HG02870 (cell line): ENCODE measurements around the gene CPVL.
A peak's percentile ranks its signal among the peaks of the same experiment; 100 is the strongest.
"Not testable (repeated sequence)": the region's sequence is repeated elsewhere in the genome, so short reads cannot be mapped to it uniquely, and the experiment has no call there.

Experiments
- ATAC-seq: cut with Tn5 transposase; IDR thresholded peaks from one replicate; pipeline ENCODE4 v1.9.1; 2021; ENCODE audit warnings: mild to moderate bottlenecking, moderate library complexity; ENCODE audit not compliant: unreplicated experiment

The CPVL gene

DNA sequence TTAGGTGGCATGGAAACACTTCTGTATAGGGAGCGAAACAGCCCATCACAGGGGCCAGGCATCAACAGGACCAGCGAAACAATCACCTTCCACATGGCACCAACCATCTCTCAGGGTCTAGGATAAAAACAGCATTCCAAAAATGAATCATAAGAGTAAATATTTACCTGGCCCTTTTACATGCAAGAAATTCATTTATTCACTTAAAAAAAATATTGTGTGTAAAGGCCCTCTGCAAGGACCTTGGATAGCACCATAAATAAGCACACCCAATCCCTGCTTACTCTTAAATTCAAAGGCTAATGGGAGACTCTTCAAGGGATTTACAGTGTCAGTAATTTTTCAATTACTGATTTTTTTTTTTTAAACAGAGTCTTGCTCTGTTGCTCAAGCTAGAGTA is 25.4 kb downstream of the CPVL start:
- no peak for ATAC-seq

DNA sequence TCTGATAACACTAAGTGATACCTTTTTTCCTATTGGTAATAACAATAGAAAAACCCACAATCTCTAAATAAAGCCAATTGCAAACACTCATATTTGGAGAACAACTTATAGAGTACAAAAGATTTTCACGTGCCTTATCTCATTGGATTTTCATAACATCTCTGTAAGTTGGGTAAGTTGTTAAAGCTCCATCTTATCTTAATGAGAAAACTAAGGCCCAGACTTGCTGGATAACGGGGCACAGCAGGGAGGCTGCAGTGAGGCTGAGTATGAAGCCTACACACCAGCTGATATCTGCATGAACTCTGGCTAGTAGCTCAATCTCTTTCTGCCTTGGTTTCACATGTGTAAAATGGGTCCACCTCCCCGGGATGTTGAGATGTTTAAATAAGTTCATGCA is 26.8 kb downstream of the CPVL start:
- ATAC-seq, result no peak

DNA sequence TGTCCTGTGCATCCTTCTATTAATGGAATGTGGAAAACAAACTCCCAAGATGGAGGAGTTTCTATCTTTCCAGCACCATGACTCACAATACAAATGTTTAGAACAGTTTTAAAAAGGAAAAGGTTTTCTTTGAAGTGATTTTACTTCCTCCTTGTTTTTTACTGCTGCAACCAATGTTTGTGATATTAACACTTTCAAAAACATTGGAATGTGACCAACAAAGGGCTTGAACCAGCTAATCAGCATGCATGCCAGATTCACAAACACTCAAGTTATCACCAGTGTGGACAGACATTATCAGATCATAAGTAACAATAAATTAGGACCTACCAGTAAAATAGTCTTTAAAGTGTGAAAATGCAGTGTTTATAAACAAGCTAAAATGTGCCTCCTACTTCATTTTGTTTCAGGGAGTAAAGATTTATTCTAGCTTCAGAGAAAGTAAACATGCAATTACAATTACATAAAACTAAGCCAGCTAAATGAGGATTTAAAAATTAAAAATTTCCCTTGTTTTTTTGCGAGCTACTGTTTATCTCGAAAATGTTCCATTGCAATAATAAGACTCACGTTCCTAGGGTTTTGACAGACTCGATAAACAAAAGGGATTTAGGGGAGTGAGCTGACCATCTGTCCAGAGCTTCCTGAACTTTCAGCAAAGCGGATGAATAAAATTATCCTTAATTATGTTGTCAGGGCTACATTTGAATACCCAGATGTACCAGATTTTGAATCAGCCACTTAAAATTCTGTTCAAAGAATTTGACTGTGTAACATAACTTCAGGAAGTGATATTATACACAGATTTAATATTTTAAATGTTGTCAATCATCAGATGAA is 29.8 kb downstream of the CPVL start:
- ATAC-seq, result no peak

DNA sequence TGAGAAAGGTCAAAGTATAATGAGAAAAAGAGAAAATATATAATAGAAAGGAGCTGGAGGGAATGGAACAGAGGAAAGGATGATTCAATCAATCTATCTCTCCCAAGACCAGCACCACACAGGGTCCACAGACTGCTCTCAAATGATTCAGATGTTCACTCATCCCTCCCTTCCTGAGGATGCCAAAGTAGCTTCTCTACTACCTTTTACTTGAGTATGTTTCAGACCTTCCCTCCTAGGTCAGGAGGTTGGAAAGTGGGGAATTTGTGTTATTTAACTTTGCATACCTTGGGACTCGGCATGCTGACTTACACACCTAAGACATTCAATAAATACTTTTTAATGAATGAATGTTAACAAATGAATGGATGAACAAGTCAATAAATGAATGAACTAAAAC is 30.6 kb downstream of the CPVL start:
- ATAC-seq, result no peak

- no peak for ATAC-seq
Observed at GRCh38 chr7:29115130-29115687, 31.1 kb downstream of the CPVL start.

DNA sequence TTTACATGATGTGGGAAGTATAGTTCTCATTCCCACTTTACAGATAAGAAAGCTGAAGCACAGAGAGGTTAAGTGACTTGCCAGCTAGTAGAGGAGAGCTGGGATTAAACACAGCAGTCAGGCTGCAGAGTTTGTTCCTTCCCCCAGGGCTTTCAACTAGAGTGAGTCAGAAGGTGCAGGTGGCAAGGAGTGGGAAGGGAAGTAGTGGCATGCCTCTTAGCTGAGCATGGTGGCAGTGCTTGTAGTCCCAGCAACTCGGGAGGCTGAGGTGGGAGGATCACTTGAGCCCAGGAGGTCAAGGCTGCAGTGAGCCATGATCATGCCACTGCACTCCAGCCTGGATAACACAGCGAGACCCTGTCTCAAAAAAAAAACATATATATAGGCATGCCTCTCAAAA is 32.1 kb downstream of the CPVL start:
- ATAC-seq, result not testable (repeated sequence)

- no peak for ATAC-seq
Observed at GRCh38 chr7:29113384-29114102, 32.8 kb downstream of the CPVL start.

GRCh38 chr7:29112721-29113120 is 33.6 kb downstream of the CPVL start:
- ATAC-seq, result no peak

DNA sequence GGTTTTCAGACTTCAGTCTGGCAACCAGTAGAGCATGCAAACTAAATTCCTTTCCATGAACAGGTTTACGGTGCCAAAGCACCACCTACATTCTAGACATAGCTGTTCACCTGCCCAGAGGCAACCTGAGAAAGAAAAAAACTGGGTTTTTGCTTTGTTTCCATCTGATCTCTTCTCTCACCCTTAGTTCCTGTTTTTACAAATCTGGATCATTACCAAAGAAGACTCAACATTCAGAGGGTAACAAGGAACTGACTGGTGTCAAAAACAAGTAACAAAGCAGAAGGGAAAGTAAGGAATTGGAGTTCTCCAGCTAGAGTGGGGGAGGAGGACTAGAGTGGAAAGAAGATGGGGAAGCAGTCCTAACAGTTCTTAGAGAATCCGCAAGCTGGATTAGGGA is 36.4 kb downstream of the CPVL start:
- no peak for ATAC-seq

- no peak for ATAC-seq
Observed at GRCh38 chr7:29109358-29109757, 37.0 kb downstream of the CPVL start.

DNA sequence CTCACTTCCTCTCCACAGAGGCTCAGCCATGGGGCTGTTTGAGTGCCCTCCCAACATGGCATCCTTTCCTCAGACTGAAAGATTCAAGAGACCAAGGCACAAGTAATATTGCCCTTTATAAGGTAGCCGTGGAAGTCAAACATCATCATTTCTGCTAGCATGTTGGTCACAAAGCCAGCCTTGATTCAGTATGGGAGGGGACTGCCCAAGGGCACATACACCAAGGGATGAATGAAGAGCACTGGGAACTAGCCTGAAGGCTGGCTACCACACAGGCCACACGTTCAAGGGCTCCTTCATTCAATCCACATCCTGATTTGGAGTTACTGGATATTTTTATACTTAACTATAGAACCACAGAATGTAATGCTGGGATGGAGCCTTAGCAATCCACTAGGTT is 39.3 kb downstream of the CPVL start:
- ATAC-seq, result no peak

GRCh38 chr7:29106669-29106988 is 39.7 kb downstream of the CPVL start:
- ATAC-seq, result no peak

GRCh38 chr7:29105752-29106668 is 40.3 kb downstream of the CPVL start:
- ATAC-seq, result peak; percentile 64

DNA sequence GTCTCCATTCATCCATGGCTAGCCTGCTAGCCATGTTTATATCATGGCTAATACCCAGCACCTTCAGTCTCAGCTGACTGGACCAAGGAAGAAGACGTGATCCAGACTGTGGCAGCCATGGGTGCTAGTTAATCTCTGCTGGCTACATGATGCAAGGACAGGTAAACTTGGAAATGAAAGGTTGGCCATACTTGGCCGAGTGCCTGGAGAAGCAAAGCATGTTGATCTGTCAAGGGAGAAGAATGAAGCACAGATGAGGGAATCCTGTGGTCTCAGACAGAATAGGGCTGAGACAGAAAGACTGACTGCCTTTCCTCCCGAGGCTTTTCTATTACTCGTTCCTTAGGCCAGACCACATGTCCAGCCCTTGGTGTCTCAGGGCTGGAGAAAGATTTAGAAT is 41.1 kb downstream of the CPVL start:
- no peak for ATAC-seq

DNA sequence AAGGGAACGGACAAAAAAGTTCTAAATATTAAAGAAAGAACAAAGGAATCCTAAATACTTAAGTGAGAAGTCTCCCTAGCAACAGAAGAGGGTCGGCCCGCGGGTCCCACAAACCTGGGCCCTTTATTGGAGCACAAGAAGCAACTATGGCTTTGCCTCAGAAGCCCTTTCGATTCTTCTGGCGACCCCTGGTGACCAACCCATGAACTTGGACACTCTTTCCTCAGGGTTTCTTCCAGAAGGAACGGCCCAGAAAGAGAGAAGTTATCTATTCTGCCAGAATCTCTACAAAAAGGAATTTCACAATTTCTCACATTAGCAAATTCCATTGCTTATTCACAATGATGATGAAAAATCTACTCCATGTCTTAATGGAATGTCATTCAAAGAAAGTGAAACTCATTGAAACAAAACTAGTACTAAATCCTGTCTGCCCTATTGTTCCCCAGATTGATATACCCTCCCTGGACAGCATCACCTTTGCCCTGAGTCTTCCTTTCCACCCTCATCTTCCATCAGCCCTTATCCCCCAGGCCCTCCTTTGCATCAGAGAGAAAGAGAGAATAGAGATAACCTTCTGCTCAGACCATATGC is 43.7 kb downstream of the CPVL start:
- no peak for ATAC-seq

- no peak for ATAC-seq
Observed at GRCh38 chr7:29100924-29101323, 45.4 kb downstream of the CPVL start.

- no peak for ATAC-seq
Observed at GRCh38 chr7:29099896-29100847, 46.2 kb downstream of the CPVL start.

GRCh38 chr7:29096446-29096730 is 49.9 kb downstream of the CPVL start:
- no peak for ATAC-seq

DNA sequence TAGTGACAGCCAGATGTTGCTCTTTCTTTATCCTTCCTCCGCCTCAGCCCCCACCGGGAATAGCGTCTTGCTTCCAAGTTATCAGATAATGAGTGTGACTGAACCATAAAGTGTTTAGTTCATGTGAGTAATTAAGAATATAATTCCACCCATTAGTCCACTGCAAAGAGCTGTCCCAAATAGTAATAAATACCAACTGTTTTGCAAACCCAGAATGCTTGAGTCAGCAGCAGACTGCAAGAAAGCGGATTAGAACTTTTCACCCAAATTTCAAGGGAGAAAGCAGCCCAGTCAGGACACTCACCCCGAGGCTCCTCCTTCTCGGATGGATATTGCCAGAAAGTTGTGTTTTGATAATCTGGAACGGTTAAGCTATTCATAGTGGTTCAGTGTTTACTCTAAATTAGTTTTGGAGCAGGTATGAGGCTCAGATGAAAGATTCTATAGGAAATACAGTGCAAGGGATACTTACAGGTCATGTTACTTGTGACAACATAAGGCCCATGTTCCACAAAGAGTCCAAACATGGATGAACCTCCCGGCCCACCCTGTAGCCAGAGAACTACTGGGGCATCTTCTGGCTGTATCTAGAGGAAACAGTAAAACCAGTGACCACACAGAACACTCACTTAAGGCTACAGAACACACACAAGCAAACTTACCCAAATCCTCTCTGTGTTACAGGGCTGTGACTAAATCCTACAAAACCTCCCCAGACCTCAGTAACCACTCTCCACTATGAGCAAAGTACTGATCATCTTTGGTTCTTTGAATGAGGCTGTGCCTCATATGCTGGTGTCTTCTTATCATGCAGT is 50.5 kb downstream of the CPVL start:
- no peak for ATAC-seq
